MM.1S (cell line): ENCODE measurements around the gene INSYN1.

Experiments used
- EZH2 ChIP-seq: fragments of 300-600 bp; sonication (generic); optimal IDR thresholded peaks from 2 replicates; pipeline ENCODE3; 2017; ENCODE audit warnings: low read depth, mild to moderate bottlenecking, antibody characterized with exemption, low read length, mixed read lengths
- TF ChIP-seq, protein P1 (sequence below): fragments of 300-600 bp; sonication (generic); IDR thresholded peaks from 2 replicates; pipeline ENCODE4 v1.5.1; 2016; ENCODE audit warnings: antibody characterized with exemption, low read length, mixed read lengths

DNA sequence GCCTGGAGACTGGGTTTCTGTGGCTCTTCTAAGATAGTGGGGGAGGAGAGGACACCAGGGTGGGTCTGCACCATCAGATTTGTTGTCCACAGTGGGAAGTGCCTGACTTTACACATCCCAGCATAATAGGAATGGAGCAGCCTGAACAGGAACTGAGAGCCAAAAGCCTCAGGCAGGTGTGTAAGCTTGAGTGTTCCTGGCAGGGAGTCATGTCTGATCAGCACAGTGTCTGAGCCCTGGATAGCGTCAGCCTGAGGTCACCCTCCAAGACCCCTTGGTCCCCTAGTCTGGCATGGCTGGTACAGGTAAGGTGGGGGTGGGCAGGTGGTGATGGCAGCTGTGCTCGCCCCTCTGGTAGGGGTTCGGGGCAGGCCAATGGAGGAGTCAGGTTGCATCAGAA is 20.2 kb downstream of the INSYN1 start:
- TF ChIP-seq, protein P1, sequence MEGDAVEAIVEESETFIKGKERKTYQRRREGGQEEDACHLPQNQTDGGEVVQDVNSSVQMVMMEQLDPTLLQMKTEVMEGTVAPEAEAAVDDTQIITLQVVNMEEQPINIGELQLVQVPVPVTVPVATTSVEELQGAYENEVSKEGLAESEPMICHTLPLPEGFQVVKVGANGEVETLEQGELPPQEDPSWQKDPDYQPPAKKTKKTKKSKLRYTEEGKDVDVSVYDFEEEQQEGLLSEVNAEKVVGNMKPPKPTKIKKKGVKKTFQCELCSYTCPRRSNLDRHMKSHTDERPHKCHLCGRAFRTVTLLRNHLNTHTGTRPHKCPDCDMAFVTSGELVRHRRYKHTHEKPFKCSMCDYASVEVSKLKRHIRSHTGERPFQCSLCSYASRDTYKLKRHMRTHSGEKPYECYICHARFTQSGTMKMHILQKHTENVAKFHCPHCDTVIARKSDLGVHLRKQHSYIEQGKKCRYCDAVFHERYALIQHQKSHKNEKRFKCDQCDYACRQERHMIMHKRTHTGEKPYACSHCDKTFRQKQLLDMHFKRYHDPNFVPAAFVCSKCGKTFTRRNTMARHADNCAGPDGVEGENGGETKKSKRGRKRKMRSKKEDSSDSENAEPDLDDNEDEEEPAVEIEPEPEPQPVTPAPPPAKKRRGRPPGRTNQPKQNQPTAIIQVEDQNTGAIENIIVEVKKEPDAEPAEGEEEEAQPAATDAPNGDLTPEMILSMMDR = no peak
- TF ChIP-seq EZH2 = no peak
